ENCODE data around the gene REM1.
"Not testable (repeated sequence)": the region's sequence is repeated elsewhere in the genome, so short reads cannot be mapped to it uniquely, and the experiment has no call there.

Gene REM1, protein sequence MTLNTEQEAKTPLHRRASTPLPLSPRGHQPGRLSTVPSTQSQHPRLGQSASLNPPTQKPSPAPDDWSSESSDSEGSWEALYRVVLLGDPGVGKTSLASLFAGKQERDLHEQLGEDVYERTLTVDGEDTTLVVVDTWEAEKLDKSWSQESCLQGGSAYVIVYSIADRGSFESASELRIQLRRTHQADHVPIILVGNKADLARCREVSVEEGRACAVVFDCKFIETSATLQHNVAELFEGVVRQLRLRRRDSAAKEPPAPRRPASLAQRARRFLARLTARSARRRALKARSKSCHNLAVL

DNA sequence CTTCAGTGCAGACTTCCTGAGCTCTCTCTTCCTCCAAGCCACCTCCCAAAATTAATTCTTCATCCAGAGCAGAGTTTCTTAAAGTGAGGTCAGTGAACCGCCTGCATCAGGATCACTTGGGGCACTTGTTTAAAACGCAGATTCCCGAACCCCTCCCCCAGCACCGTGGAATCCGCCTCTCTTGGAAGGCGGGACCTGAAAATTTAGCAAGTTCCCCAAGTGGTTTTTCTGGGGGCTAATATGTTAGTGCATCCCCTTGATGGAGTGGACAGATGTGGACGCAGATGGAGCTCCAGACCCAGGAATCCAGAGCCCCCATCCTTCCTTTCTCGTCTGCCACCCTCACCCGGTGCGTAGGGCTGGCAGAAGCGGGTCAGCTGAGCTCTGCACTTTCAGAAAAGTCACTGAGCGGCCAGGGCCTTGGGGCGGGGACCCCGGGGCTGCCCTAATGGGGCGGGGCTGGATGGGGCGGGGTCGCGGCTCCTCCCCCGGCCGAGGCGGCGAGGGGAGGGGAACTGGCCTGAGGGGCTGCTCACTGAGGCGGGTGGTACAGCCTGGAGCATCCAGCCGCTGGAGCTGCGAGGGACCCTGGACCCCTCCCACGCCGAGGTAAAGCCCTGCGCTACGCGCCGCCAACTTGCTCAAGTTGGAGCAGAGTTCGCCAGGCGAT is at the start of gene REM1, which contains the start of gene DEFB124:
Gene REM1, plus strand, starts transcription at position 531 of the 670 bp plus-strand sequence. CDS start 1,158 bp downstream, outside the sequence.
Gene DEFB124, minus strand, starts transcription at position 370 of the 670 bp plus-strand sequence. CDS start 2,114 bp downstream, outside the sequence.
- no peak for DNase-seq

DNA sequence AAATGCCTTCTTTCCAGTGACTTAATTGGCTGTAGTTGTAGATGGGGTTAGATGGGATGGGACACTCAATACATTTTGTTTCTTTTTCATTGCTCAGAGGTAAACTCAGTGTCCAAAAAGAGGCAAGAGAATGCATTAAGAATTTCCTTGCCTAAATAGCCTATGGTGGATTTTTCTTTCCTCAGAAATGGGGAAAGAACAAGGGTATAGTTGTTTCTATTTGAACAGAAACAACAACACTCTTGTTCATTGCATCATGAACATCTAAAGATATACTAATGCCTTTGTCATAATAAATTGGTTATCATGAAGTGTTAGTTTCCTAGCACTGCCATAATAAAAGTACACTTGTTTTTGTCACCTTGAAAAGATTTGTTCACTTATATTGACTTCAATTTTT is 49.3 kb upstream of the REM1 start:
- DNase-seq: no peak

DNA sequence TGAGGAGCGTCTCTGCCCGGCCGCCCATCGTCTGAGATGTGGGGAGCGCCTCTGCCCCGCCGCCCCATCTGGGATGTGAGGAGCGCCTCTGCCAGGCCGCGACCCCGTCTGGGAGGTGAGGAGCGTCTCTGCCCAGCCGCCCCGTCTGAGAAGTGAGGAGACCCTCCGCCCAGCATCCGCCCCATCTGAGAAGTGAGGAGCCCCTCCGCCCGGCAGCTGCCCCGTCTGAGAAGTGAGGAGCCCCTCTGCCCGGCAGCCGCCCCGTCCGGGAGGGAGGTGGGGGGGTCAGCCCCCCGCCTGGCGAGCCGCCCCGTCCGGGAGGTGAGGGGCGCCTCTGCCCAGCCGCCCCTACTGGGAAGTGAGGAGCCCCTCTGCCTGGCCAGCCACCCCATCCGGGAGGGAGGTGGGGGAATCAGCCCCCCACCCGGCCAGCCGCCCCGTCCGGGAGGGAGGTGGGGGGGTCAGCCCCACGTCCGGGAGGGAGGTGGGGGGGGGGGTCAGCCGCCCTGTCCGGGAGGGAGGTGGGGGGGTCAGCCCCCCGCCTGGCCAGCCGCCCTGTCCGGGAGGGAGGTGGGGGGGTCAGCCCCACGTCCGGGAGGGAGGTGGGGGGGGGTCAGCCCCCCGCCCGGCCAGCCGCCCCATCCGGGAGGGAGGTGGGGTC is 48.1 kb upstream of the REM1 start:
- DNase-seq: not testable (repeated sequence)

DNA sequence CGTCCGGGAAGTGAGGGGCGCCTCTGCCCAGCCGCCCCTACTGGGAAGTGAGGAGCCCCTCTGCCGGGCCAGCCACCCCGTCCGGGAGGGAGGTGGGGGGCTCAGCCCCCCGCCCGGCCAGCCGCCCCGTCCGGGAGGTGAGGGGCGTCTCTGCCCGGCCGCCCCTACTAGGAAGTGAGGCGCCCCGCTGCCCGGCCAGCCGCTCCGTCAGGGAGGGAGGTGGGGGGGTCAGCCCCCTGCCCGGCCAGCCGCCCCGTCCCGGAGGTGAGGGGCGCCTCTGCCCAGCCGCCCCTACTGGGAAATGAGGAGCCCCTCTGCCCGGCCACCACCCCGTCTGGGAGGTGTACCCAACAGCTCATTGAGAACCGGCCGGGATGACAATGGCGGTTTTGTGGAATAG is 47.5 kb upstream of the REM1 start:
- DNase-seq: not testable (repeated sequence)

DNA sequence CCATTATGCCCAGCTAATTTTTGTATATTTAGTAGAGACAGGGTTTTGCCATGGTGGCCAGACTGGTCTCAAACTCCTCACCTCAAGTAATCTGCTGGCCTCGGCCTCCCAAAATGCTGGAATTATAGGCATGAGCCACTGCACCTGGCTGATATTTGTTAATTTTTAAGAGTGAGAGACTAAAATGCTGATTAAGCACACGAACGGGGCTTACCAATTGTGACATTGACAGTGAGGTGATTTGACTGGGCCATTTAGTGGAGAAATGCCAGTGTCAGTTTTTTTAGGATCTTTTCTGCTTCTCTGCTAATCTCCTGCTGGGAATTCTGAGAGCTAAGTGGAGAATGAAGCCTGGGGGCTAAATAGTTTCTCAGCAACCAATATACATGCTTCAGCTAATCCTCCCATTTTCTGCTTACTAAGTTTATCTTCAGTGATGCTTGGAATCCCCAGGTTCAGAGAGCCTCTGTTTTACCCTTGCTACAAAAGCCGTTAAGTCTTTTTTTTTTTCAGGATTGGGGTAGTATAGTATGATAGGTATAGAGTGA is 44.4 kb upstream of the REM1 start:
- no peak for DNase-seq

DNA sequence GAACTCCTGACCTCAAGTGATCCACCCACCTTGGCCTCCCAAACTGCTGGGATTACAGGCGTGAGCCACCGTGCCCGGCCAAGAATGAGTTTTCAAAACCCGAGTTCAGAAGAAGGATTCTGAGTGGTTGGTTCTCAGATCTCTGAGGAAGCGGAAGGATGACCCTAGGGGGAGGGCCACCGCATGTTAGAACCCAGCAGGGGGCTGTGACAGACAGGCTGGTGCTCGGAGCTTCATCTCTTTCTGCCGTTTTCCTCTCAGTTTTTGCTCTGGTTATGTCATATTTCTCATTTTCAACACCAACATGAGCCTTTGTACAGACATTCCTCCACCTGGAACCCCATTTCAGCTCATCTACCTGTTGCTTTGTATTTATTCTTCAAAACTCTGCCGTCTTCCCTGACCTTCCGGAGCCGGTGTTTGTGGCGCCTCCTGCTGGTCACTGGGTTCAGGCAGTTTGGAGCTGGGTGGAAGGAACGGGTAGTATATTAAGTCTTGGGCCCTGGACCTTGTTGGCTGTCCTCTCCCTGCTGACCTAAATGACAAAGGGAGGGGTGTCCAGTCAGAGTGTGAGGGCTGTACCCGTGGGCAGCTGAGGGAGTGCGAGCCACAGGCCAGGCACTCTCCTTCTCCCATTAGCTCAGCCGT is 35.0 kb upstream of the REM1 start, which contains the start of gene DEFB123:
Gene DEFB123, plus strand, starts transcription at position 621 of the 648 bp plus-strand sequence. CDS start 67 bp downstream, outside the sequence.
- no peak for DNase-seq

DNA sequence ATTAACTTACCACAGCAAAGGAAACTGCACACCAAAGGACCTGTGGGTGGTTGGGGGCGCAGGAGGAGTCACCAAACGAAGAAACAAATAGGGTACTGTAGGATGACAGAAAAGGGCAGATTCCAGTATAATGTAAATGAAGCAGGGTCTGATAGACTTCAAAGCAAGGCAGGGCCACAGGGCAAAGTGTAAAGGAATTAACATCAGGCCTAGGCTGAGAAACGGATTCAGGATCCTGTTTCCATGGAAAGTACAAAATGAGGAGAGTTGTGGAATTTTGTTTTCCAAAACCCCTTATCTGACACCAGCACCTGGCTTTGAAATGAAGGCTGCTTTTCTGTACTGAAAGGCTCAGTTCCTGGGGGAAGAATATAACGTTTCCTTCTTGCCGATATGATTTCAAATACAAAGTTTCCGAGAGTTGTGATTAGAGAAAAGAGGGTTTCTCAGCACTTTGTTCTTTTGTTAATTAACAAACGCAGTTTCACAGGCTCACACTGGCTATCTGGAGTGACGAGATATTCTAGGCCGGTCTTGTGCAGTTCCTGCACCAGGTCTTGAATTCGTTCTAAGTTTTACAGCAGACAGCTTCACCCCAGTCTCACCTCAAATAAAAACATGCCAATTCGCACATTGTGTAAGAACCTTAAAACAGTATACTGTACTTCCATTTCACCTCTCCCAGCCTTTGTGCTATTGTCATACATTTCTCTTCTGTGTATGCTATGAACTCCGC is 28.8 kb upstream of the REM1 start:
- DNase-seq: no peak

DNA sequence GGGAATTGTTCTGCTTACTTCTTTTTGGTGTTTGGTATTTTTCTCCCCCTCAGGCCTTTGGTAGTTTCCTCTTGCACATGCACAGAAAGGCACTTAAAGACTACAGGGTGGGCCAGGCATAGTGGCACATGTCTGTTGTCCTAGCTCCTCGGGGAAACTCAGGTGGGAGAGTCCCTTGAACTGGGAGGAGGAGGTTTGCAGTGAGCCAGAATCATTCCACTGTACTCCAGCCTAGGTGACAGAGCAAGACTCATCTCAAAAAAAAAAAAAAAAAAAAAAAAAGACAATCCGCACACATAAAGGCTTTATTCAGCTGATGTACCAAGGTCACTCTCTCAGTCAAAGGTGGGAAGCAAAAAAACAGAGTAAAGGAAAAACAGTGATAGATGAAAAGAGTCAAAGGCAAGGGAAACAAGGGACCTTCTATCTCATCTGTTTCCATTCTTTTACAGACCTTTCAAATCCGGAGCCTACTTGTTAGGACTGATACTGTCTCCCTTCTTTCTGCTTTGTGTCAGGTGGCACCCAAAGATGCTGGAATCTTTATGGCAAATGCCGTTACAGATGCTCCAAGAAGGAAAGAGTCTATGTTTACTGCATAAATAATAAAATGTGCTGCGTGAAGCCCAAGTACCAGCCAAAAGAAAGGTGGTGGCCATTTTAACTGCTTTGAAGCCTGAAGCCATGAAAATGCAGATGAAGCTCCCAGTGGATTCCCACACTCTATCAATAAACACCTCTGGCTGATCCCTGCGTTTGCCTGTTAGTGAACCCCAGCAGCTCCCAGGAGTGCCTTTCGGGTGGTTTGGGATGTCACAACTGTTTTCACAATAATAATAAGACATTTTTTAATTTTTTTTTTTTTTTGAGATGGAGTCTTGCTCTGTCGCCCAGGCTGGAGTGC is 25.3 kb upstream of the REM1 start:
- no peak for DNase-seq

DNA sequence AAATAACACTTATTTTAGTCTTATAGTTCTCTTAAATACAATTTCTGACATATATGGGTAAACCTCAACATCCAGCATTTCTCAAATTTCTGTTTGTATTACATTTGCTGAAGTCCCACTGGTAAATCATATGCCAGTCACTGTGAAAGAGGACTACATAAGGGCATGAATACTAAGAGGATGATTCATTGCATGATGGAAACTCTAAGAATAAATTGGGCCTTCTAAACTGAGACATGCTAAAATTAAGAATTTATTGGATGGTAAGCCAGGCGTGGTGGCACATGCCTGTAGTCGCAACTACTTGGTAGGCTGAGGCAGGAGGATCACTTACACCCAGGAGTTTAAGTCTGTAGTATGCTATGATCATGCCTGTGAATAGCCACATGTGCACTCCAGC is 22.5 kb upstream of the REM1 start:
- DNase-seq: no peak

DNA sequence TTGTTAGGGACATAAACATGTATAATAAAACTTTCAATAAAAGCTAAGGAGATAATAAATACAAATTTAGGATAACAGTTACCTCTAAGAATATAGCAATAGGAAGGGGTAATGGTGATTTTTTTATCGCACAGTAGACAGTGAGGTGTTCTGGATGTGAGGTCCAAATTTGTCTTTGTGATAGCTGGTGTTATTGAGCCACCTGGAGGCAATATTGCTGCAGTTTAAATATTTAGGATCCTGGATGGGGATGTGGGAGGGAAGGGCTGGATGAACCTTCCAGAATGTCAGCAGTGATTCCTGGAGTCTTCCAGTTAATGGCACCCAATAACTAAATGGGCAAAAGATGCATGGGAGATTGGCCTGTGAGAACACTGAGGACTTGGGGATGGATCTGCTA is 20.7 kb upstream of the REM1 start:
- no peak for DNase-seq

DNA sequence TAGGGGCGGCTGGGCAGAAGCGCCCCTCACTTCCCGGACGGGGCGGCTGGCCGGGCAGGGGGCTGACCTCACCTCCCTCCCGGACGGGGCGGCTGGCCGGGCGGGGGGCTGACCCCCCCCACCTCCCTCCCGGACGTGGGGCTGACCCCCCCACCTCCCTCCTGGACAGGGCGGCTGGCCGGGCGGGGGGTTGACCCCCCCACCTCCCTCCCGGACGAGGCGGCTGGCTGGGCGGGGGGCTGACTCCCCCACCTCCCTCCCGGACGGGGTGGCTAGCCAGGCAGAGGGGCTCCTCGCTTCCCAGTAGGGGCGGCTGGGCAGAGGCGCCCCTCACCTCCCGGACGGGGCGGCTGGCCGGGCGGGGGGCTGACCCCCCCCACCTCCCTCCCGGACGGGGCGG is 4.1 kb upstream of the REM1 start:
- not testable (repeated sequence) for DNase-seq

DNA sequence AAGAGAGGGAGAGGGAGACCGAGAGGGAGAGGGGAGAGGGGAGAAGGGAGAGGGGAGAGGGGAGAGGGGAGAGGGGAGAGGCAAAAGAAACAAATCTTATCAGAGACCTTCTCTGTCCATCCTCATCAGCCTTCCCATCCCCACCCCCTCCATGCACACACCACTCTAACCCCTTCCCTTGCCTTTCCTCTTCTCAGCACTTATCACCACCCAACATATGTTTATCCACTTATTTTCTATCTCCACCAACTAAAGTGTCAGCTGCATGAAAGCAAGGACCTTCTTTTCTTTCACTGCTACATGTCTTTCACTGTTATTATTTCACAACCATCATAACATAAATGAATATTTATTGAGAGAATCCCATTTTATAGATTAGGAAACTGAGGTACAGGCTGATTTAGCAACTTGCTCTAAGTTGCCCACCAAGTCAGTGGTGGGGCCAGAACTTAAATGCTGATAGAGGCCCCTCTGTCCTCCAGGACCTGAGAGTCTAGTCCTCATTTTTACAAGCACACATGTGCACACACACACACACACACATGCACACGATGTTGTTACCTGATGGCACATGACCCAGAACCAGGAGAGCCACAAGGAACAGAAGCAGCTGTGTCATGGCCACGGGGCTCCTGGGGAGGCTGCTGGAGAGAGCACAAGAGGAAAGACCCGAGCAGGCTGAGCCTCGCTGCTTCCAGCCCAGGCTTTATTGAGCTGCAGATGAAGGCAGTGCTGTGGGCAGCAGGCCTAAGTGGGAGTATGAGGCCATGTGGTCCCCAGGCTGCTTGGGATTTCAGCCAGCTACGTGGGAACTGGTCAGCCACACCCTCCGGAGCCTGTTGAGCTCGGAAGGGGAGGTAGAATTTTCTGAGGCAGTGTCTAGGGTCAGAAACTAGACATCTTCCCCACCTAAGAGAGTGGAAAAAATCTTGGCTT is 2.4 kb upstream of the REM1 start:
- DNase-seq: no peak

DNA sequence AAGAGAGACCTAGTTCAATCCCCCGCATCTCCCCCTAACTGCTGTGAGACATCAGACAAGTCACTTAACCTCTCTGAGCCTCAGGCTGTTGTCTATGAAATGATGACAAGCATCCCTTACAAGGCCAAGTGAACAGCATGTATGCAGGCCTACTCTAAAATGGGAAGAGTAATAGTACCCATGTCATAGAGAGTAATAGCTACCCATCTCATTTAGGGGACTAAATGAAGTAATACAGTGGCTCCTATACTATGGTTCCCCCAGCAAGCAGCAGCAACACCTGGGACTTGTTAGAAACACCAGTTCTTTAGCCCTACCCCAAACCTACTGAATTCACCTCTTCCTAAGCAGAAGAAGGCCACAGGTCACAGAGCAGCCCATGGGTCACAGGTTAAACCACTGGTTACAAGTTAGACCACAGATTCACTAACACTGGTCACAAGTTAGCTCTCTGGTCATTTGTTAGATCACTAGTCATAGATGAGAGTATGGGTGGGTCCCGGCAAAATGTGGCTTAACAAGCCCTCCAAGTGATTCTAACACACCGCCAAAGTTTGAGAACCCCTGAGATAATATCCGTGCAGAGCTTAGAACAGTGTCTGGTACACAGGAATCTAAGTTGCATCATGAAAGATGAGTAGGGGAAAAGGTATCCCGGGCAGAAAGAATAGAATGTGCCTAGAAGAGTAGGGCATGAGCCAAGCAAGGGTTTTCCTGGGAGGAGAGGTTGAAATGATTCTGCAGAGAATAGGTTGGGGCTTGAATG is 1.6 kb upstream of the REM1 start:
- DNase-seq: no peak

DNA sequence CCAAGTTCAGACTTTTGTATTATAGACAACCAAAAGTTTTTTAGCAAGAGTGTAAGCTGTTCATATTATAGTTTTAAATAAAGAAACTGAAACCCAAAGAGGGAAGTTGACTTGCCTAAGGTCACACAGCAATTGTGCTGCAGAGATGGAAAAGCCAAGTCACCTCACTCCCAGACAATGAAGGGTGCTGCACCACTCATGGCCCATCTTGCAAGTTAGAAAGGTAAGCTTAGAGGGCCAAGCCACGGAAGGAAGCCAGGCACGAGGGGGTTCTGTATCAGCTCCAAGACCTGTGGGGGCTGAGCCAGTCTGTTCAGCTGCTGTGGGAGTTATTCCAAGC is 1.0 kb upstream of the REM1 start:
- no peak for DNase-seq

DNA sequence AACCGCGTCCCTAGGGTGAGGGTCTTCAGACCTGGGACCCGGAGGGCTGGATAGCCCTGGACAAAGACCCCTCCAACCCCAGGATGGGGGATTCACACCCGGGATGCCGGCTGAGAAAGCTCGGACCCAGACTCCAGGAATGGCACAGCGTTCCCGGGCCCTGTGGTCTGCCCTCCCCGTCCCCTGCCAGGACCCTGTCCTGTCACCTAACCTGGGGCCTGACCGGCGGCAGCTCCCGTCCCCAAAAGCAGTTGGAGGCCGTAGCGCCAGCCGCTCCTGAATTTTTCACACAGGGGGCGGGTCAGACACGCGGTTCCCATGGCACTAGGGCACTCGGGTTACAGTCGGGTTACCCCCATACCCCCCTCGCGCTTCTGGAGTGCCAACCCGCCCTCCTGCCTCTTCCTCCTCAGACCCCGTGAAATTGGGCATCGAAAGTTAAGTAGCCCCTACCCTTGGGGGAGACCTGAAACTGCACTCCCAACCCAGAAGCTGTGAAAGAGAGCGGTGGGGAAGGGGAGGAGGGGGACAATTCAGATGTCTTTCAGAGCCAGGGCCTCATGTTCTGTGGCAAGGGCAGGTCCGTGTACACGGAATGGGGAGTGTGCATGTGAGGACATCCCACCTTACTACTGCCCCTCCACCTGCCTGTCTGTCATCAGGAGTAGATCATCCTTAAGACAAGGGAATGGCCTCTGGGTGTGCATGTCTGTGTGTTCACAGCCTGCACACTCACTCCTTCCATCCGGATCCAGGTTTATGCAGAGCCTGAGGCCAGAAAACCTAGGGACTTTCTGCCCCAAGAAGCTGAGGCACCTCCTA is 595 bp downstream of the REM1 start:
- DNase-seq: no peak

DNA sequence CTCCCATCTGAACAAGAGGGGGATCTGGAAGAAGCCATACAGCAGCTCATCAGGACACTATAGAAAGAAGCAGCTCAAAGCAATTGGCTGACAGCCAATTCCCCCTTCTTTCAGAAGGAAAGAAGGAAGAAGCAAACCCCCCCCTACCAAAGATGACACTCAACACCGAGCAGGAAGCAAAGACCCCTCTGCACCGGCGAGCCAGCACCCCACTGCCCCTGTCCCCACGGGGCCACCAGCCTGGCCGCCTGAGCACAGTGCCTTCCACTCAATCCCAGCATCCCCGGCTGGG is 1.2 kb downstream of the REM1 start:
- DNase-seq: no peak

DNA sequence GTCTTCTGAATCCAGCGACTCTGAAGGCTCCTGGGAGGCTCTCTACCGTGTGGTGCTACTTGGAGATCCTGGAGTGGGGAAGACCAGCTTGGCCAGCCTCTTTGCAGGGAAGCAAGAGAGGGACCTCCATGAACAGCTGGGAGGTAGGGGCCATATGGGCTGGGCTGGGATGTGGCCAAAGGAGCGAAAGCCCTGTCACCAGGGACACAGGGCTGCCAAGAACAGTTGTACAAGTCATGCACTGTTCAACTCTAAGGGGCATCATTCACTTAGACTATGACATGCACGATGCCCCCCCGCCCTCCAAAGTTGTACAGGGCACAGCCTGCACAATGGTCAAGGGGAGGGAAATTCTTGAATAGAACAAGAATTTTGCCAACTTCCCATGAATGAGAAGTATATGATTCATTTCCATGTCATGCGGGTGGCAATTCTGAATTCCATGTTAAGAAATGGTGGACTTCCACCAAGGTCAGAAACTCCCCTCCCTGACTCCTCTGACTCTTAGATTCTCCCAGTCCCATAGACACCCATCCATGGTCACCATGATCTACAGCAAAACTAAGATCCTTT is 1.6 kb downstream of the REM1 start:
- no peak for DNase-seq

DNA sequence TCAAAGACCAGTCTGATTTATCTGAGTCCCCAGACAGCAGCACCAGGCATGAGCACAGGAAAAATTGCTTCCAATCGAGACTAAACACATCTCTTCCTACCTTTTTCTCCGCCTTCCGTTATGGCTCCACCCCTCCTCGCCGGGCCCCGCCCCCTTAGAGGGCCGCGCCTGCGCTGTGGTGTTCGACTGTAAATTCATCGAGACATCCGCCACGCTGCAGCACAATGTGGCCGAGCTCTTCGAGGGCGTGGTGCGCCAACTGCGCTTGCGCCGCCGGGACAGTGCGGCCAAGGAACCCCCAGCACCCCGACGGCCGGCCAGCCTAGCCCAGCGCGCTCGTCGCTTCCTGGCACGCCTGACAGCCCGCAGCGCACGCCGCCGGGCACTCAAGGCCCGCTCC is 8.9 kb downstream of the REM1 start:
- DNase-seq: no peak
